HEK293 (cell line): ENCODE results near the gene SLC19A1.

Source experiments
- CTCF ChIA-PET: fragments of 350-600 bp; formaldehyde crosslinking; extraction: SDS; loops from one replicate; lab custom pipeline; 2021; ENCODE audit warnings: antibody characterized with exemption; lab: Yijun Ruan, JAX
- POLR2A ChIA-PET: fragments of 300-600 bp; formaldehyde crosslinking; extraction: SDS; loops from one replicate; lab custom pipeline; 2020; ENCODE audit warnings: antibody characterized with exemption, inconsistent platforms; lab: Yijun Ruan, JAX
- H3K27ac ChIP-seq: fragments of 200-500 bp; sonication (Bioruptor generic); 2 replicates; pipeline ENCODE4 v1.5.1; 2014; ENCODE audit warnings: low read depth, low read length, control low read depth, inconsistent platforms; ENCODE audit errors: extremely low read depth
- H3K36me3 ChIP-seq, 2 experiments: fragments of 200-500 bp in 1 of 2; sonication (Bioruptor generic) in 1 of 2; 1 replicate in 1 of 2; 2 replicates in 1 of 2; pipeline ENCODE4 v1.5.1; 2014 to 2017; ENCODE audit warnings: inconsistent platforms in 2 of 2, low read length in 2 of 2; ENCODE audit not compliant: control insufficient read depth in 2 of 2, insufficient read depth in 1 of 2
- H3K4me1 ChIP-seq: fragments of 200-500 bp; sonication (Bioruptor generic); 2 replicates; pipeline ENCODE4 v1.5.1; 2014; ENCODE audit warnings: mild to moderate bottlenecking, low read length, inconsistent platforms; ENCODE audit not compliant: control insufficient read depth, insufficient read depth
- H3K4me3 ChIP-seq: 2 replicates; pipeline ENCODE4 v1.5.1; 2011; ENCODE audit warnings: low read depth, mild to moderate bottlenecking, control low read depth, low read length, moderate library complexity
- H3K9me3 ChIP-seq: fragments of 200-500 bp; sonication (Bioruptor generic); 2 replicates; pipeline ENCODE4 v1.5.1; 2014; ENCODE audit warnings: low read depth, low read length, inconsistent platforms; ENCODE audit not compliant: control insufficient read depth, insufficient read depth
- GLI4 ChIP-seq: fragments of 450-650 bp; formaldehyde crosslinking; IDR thresholded peaks from 2 replicates; pipeline ENCODE4 v1.5.1; 2016; ENCODE audit warnings: missing biosample characterization, missing genetic modification characterization
- MYNN ChIP-seq: fragments of 450-650 bp; formaldehyde crosslinking; IDR thresholded peaks from 2 replicates; pipeline ENCODE4 v1.5.1; 2016; ENCODE audit warnings: missing biosample characterization, missing genetic modification characterization, borderline replicate concordance
- PRDM10 ChIP-seq: fragments of 450-650 bp; formaldehyde crosslinking; IDR thresholded peaks from 2 replicates; pipeline ENCODE4 v1.5.1; 2016; ENCODE audit warnings: missing biosample characterization, missing genetic modification characterization
- SALL2 ChIP-seq: fragments of 450-650 bp; formaldehyde crosslinking; IDR thresholded peaks from 2 replicates; pipeline ENCODE4 v1.5.0; 2017; ENCODE audit warnings: missing biosample characterization, mild to moderate bottlenecking, missing genetic modification characterization, borderline replicate concordance
- SCRT1 ChIP-seq: fragments of 450-650 bp; formaldehyde crosslinking; IDR thresholded peaks from 2 replicates; pipeline ENCODE4 v1.5.1; 2016; ENCODE audit warnings: missing biosample characterization, missing genetic modification characterization, borderline replicate concordance
- SCRT2 ChIP-seq: fragments of 450-650 bp; formaldehyde crosslinking; IDR thresholded peaks from 2 replicates; pipeline ENCODE4 v1.5.1; 2016; ENCODE audit warnings: missing biosample characterization, missing genetic modification characterization
- SETDB1 ChIP-seq: IDR thresholded peaks from one replicate; pipeline ENCODE4 v1.6.1; 2017; ENCODE audit warnings: mild to moderate bottlenecking, low read length, moderate library complexity, mixed read lengths; ENCODE audit not compliant: insufficient read length
- SP2 ChIP-seq: fragments of 450-650 bp; formaldehyde crosslinking; IDR thresholded peaks from 2 replicates; pipeline ENCODE4 v1.5.1; 2016; ENCODE audit warnings: missing biosample characterization, missing genetic modification characterization
- ZBTB26 ChIP-seq: fragments of 450-650 bp; formaldehyde crosslinking; optimal IDR thresholded peaks from 2 replicates; pipeline ENCODE3; 2016; ENCODE audit warnings: missing biosample characterization, mild to moderate bottlenecking, missing genetic modification characterization
- ZBTB7A ChIP-seq: fragments of 450-650 bp; formaldehyde crosslinking; IDR thresholded peaks from 2 replicates; pipeline ENCODE4 v1.5.1; 2016; ENCODE audit warnings: low read depth, missing biosample characterization, missing genetic modification characterization
- ZFHX2 ChIP-seq: fragments of 450-650 bp; formaldehyde crosslinking; conservative IDR thresholded peaks from 2 replicates; pipeline ENCODE4 v1.5.1; 2016; ENCODE audit warnings: missing biosample characterization, missing genetic modification characterization
- ZNF10 ChIP-seq: fragments of 450-650 bp; formaldehyde crosslinking; IDR thresholded peaks from 2 replicates; pipeline ENCODE4 v1.5.1; 2017; ENCODE audit warnings: missing biosample characterization, missing genetic modification characterization
- ZNF133 ChIP-seq: fragments of 450-650 bp; formaldehyde crosslinking; IDR thresholded peaks from 2 replicates; pipeline ENCODE4 v1.5.1; 2016; ENCODE audit warnings: missing biosample characterization, missing genetic modification characterization
- ZNF2 ChIP-seq: fragments of 450-650 bp; formaldehyde crosslinking; IDR thresholded peaks from 2 replicates; pipeline ENCODE4 v1.5.1; 2016; ENCODE audit warnings: missing biosample characterization, missing genetic modification characterization
- ZNF391 ChIP-seq: fragments of 450-650 bp; formaldehyde crosslinking; IDR thresholded peaks from 2 replicates; pipeline ENCODE4 v1.5.1; 2016; ENCODE audit warnings: low read depth, missing biosample characterization, missing genetic modification characterization, borderline replicate concordance
- ZNF394 ChIP-seq: fragments of 450-650 bp; formaldehyde crosslinking; IDR thresholded peaks from 2 replicates; pipeline ENCODE4 v1.5.1; 2016; ENCODE audit warnings: missing biosample characterization, missing genetic modification characterization, mild to moderate bottlenecking, moderate library complexity, borderline replicate concordance
- ZNF404 ChIP-seq: fragments of 450-650 bp; formaldehyde crosslinking; IDR thresholded peaks from 2 replicates; pipeline ENCODE4 v1.5.1; 2017; ENCODE audit warnings: missing biosample characterization, missing genetic modification characterization
- ZNF423 ChIP-seq: fragments of 450-650 bp; formaldehyde crosslinking; IDR thresholded peaks from 2 replicates; pipeline ENCODE4 v1.5.1; 2016; ENCODE audit warnings: missing biosample characterization, missing genetic modification characterization
- ZNF521 ChIP-seq: fragments of 450-650 bp; formaldehyde crosslinking; IDR thresholded peaks from 2 replicates; pipeline ENCODE4 v1.5.1; 2017; ENCODE audit warnings: missing biosample characterization, mild to moderate bottlenecking, missing genetic modification characterization
- ZNF529 ChIP-seq: fragments of 450-650 bp; formaldehyde crosslinking; IDR thresholded peaks from 2 replicates; pipeline ENCODE4 v1.5.1; 2017; ENCODE audit warnings: missing genetic modification characterization, missing biosample characterization; ENCODE audit not compliant: insufficient replicate concordance
- ZNF549 ChIP-seq: fragments of 450-650 bp; IDR thresholded peaks from 2 replicates; pipeline ENCODE4 v1.5.1; 2018; ENCODE audit warnings: missing biosample characterization, missing genetic modification characterization, mild to moderate bottlenecking, inconsistent platforms, moderate library complexity
- ZNF560 ChIP-seq: fragments of 450-650 bp; formaldehyde crosslinking; IDR thresholded peaks from 2 replicates; pipeline ENCODE4 v1.5.1; 2017; ENCODE audit warnings: missing biosample characterization, missing genetic modification characterization, borderline replicate concordance
- ZNF571 ChIP-seq: fragments of 450-650 bp; formaldehyde crosslinking; IDR thresholded peaks from 2 replicates; pipeline ENCODE4 v1.5.0; 2017; ENCODE audit warnings: missing biosample characterization, missing genetic modification characterization
- ZNF629 ChIP-seq: fragments of 450-650 bp; formaldehyde crosslinking; IDR thresholded peaks from 2 replicates; pipeline ENCODE4 v1.5.1; 2017; ENCODE audit warnings: missing biosample characterization, missing genetic modification characterization
- ZNF645 ChIP-seq: fragments of 450-650 bp; formaldehyde crosslinking; IDR thresholded peaks from 2 replicates; pipeline ENCODE4; 2016; ENCODE audit warnings: missing biosample characterization, missing genetic modification characterization
- ZNF785 ChIP-seq: fragments of 450-650 bp; formaldehyde crosslinking; IDR thresholded peaks from 2 replicates; pipeline ENCODE4 v1.5.1; 2016; ENCODE audit warnings: missing biosample characterization, missing genetic modification characterization
- TF ChIP-seq, protein P1 (sequence below): fragments of 450-650 bp; formaldehyde crosslinking; IDR thresholded peaks from 2 replicates; pipeline ENCODE4 v1.5.1; 2016; ENCODE audit warnings: missing biosample characterization, missing genetic modification characterization
- TF ChIP-seq, protein P2 (sequence below): fragments of 450-650 bp; formaldehyde crosslinking; IDR thresholded peaks from 2 replicates; pipeline ENCODE4 v1.5.1; 2016; ENCODE audit warnings: missing biosample characterization, missing genetic modification characterization

Gene SLC19A1

GRCh38 chr21:45555557-45556301 lies 13.5 kb upstream of the SLC19A1 start (continued):
- TF ChIP-seq ZBTB26 (tag by site-specific recombination) (peak; percentile 92), PRDM10 (tag by site-specific recombination) (peak; percentile 92), ZNF521 (tag by site-specific recombination) (no peak), ZNF10 (tag by site-specific recombination) (no peak), ZNF423 (tag by site-specific recombination) (peak; percentile 56; the same call in 1 of the 2 replicates), ZNF391 (tag by site-specific recombination) (no peak), ZNF629 (peak; percentile 93), SCRT2 (tag by site-specific recombination) (no peak), ZNF2 (tag by site-specific recombination) (peak; percentile 99), ZNF394 (tag by site-specific recombination) (peak; percentile 58; the same call in 1 of the 2 replicates), SP2 (tag by site-specific recombination) (peak; percentile 46), ZNF571 (no peak), ZNF560 (tag by site-specific recombination) (no peak), GLI4 (tag by site-specific recombination) (0 out of 2 replicates have a peak, but pooled peaks have one; percentile 22), ZBTB7A (tag by site-specific recombination) (peak; percentile 93)

- ChIA-PET CTCF (interaction anchor here (0.8 to 4.9 kb wide), 24 partner anchors 8 to 419 kb away, joined by 3 to 70 read pairs (median 6); no protein-coding TSS in a partner anchor), POLR2A (interaction anchor here (0.6 to 1.7 kb wide), 5 partner anchors 14 to 268 kb away, joined by 3 to 10 read pairs (median 6); partner anchors contain the start of gene POFUT2)
- H3K9me3 ChIP-seq, result no peaks in the 10 kb centered on the region
- H3K36me3 ChIP-seq, result no peaks in the 10 kb centered on the region
- H3K4me1 ChIP-seq, result peaks cover 6% of the 10 kb centered on the region; the same call in 1 of the 2 replicates
- peak overlapping the region; percentile 43 for H3K4me3 ChIP-seq
- H3K27ac ChIP-seq, result no peak overlapping the region
- no peak for TF ChIP-seq ZNF645 (tag by site-specific recombination)
- TF ChIP-seq SCRT1 (tag by site-specific recombination), result no peak
- TF ChIP-seq ZFHX2, result no peak
- TF ChIP-seq ZNF785 (tag by site-specific recombination), result no peak
- TF ChIP-seq ZNF404 (tag by site-specific recombination), result no peak
- no peak for TF ChIP-seq ZNF133 (tag by site-specific recombination)
- TF ChIP-seq ZNF529 (tag by site-specific recombination), result no peak
- TF ChIP-seq, protein P1, sequence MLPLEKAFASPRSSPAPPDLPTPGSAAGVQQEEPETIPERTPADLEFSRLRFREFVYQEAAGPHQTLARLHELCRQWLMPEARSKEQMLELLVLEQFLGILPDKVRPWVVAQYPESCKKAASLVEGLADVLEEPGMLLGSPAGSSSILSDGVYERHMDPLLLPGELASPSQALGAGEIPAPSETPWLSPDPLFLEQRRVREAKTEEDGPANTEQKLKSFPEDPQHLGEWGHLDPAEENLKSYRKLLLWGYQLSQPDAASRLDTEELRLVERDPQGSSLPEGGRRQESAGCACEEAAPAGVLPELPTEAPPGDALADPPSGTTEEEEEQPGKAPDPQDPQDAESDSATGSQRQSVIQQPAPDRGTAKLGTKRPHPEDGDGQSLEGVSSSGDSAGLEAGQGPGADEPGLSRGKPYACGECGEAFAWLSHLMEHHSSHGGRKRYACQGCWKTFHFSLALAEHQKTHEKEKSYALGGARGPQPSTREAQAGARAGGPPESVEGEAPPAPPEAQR (tag by site-specific recombination), result no peak
- no peak for TF ChIP-seq SETDB1
- TF ChIP-seq ZNF549, result no peak
- TF ChIP-seq SALL2 (tag by site-specific recombination), result no peak
- no peak for TF ChIP-seq MYNN
- TF ChIP-seq, protein P2, sequence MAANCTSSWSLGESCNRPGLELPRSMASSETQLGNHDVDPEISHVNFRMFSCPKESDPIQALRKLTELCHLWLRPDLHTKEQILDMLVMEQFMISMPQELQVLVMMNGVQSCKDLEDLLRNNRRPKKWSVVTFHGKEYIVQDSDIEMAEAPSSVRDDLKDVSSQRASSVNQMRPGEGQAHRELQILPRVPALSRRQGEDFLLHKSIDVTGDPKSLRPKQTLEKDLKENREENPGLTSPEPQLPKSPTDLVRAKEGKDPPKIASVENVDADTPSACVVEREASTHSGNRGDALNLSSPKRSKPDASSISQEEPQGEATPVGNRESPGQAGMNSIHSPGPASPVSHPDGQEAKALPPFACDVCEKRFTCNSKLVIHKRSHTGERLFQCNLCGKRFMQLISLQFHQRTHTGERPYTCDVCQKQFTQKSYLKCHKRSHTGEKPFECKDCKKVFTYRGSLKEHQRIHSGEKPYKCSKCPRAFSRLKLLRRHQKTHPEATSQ (tag by site-specific recombination), result no peak
- TF ChIP-seq ZNF391 (tag by site-specific recombination), result no peak
These were observed 13.0 kb upstream of the SLC19A1 start for GRCh38 chr21:45555251-45555556.
